DMS153 treated with DMSO at 0.1 percent for 48 hours (cell line): ENCODE data around the gene CLDN5.

ENCODE experiments used
- DNase-seq: peaks from one replicate; lab custom pipeline; 2025; ENCODE audit not compliant: unreplicated experiment; lab: John Stamatoyannopoulos, UW

The CLDN5 gene, protein sequence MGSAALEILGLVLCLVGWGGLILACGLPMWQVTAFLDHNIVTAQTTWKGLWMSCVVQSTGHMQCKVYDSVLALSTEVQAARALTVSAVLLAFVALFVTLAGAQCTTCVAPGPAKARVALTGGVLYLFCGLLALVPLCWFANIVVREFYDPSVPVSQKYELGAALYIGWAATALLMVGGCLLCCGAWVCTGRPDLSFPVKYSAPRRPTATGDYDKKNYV

DNA sequence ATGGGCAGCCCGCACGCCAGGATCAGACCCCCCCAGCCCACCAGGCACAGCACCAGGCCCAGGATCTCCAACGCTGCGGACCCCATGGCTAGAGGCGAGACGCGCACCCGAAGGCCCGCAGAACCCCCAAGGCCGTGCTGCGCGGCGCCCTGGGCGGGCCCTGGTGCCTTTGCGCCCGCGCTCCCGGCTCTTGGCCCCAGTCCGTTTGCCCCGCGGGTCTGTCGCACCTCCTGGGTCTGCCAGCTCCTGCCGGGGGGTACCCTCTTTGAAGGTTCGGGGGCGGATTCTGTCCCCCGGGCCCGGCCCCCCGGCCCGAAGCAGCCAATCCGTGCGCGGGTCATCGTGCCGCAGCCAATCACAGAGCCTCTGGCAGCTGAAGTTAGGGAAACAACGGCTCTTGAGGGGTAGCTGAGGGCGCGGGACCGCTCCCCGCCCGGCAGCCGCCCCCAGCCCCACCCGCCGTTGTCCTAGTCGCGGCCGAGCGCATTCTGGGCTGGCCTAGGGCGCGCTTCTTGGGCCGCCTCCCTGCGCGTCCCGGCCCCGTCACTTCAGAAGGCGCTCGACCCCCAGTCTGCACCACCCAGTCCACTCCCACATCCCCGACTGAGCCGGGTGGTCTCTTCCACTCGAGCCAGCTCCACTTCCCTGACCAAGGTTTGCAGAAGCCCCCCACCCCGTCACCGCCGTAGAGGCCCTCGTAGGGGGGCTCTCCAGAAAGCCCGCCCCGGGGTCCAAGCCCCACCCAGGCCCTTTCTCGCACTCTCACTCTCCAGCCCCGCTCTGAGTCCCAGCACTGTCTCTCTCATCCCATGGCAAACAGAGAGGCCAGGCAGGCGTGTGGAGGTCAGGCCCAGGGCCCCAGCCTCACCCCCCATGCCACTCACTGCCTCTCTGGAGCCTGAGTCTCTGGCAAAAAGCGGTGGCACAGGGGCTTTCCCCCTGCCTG, at the start of gene CLDN5:
CLDN5 (minus strand) TSS at position 241 of the 946 bp plus-strand sequence; CDS start at position 86, 155 bp downstream.
- DNase-seq = no peak

DNA sequence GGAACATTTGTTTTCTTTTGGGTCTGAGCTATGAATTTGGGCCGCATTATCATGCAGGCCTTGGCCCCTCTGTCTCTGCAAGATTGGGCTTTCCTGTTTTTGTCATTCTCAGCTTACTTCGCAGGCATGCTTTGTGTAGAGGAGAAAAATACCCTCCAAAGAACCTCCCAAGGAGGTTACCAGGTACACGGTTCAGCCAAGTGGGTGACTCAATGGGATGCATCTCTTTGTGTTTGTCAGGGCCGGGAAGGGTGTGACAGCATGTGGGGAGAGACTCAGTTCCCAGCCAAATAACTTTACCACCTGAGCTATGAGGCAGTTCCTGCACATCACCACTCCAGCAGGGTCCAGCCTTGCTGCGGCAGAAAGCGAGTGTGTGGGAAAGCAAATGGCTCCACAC, 47.8 kb upstream of the CLDN5 start:
- no peak for DNase-seq

- DNase-seq = no peak
Observed at GRCh38 chr22:19571207-19571795, 47.1 kb upstream of the CLDN5 start.

- DNase-seq = no peak
Observed at GRCh38 chr22:19569976-19570375, 45.8 kb upstream of the CLDN5 start.

GRCh38 chr22:19569276-19569640, 45.0 kb upstream of the CLDN5 start:
- no peak for DNase-seq

DNA sequence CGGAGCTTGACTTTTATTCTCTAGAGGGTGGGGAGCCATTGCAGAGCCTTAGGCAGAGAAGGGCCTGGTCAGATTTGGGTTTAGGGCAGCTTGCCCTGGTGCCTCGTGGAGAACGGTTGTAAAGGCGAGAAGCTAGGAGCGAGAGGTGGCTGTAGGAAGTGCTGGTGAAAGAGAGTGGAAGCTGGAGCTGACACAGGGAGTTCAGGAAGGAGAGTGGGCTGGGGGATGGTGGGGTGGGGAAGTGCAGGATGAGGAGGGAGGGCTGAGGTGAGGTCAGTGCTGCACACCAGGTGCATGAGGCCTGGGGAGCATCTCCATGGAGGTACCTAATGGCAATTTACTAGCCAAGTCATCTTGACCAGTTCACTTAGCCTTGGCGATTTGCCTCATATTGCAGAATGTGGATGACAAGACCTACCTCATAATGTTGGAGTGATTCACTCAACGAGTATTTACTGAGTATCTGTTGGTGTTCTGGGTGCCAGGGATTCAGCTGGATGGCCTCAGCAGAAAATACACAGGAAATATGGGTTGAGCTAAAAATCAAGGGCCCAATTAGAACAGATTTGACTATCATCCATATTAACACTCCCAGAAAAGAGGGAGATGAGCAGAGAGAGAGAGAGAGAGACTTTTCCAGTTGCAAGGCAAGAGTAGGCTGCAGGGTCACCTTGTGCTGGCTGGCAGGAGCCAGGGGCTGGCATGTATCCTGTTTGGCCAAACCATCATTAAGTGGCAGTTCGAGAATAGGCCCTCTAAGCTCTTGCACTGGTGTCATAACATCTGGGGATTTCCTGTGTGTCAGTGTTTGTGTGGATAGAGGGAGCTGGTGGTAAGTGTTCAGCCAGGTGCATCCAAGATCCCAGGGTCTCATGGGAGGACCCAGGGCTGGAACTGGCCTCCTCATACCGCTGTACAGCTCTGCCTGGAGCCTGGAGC, 44.4 kb upstream of the CLDN5 start:
- DNase-seq = peak; percentile 35

DNA sequence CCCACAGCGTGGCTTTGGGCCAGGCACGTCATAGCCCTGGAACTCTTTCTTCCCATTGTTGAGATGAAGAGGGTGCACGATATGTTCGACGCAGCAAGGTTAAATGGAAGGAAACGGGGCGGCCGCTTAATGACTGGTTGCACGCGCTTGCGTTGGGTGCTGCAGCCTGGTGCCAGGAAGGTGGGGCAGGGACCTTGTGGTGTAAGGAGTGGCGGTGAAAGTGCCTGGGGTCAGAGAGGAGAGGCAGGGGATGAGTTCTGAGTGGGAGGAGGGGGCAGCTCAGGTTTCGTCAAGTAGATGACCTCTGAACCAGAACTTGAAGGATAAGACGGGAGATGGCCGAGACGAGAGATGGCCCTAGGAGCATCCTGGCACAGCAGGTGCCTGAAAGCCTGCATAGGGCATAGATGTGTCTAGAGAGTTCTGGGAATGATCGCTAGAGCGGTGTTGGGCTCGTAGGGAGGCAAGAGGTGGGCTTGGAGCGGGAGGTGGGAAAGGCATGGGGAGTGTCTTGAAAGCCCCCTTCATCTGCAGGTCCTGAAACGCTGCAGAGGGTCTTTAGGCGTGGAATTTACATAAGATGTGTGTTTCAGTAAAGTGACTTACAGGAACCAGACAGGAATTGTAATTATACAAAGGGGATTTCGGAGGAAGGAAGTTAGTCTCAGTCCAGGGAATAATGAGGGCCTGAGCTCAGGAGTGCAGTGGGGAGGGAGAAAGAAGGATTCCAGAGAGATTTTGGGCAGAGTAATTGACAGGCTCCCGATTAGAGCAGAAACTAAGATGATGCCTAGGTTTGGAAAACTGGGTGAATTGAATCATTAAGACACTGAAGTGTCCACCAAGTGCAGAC, 43.2 kb upstream of the CLDN5 start:
- DNase-seq = no peak

GRCh38 chr22:19566279-19567156, 42.3 kb upstream of the CLDN5 start:
- DNase-seq = peak; percentile 7

GRCh38 chr22:19565382-19566278, 41.4 kb upstream of the CLDN5 start:
- peak; percentile 31 for DNase-seq

DNA sequence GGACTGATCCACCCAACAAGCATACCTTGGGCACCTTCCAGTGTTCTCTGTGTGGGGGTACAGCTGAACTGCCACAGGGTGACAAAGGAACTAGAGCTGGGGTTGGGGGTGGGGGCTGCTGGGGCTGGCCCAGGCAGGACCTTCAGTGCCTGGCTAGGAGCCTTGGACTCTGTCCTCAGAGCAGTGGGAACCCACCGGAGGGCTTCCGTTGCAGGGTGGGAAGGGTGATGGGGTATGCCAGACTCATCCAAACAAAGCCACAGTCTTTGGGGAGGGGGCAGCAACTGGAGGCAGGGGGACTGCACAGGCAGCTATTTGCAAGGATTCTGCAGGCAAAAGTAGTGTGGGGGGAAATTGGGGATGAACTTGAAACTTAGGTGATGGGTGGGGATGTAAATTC, 35.7 kb upstream of the CLDN5 start:
- DNase-seq = no peak

- DNase-seq = no peak
Observed at GRCh38 chr22:19559324-19559811, 35.2 kb upstream of the CLDN5 start.

DNA sequence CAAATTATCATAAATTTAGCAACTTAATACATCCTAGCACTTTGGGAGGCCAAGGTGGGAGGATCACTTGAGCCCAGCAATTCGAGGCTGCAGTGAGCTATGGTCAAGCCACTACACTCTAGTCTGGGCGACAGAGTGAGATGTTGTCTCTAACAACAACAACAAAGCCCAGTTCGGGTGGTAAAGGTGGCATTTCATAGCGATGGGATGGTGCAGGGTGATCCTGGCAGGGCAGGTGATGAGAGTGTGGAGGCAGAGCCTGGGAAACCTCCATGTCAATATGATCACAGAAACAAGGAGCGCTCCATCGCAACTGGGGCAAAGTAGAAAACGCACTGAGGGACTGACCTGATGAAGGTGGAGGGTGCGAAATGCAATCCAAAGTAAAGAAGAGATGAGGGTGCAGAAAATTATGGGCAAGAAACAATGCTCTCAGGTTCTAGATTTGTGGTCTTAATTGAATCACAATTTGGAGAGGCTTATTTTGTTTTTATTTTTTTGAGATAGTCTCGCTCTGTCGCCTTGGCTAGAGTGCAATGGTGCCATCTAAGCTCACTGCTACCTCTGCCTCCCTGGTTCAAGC, 32.8 kb upstream of the CLDN5 start:
- no peak for DNase-seq

DNA sequence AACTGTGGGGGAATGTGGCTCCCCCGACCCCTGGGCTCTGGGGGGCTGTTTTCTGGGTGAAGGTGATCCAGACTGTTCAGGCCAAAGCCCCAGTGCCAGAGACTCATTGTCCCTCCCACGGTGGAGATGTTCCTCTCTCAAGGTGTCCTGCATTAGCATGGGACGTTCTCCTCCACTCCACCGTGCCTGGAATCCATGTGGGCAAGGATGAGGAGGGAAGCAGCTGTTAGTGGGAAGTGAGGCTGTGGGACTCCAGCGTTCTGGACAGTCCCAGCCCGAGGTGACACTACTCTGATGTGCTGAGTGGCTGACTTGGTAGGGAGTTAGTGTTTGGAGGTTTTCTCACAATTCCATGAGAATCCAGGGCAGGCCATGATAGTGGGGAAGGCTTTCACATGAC, 31.4 kb upstream of the CLDN5 start:
- DNase-seq = no peak

- no peak for DNase-seq
Observed at GRCh38 chr22:19554834-19555404, 30.7 kb upstream of the CLDN5 start.

DNA sequence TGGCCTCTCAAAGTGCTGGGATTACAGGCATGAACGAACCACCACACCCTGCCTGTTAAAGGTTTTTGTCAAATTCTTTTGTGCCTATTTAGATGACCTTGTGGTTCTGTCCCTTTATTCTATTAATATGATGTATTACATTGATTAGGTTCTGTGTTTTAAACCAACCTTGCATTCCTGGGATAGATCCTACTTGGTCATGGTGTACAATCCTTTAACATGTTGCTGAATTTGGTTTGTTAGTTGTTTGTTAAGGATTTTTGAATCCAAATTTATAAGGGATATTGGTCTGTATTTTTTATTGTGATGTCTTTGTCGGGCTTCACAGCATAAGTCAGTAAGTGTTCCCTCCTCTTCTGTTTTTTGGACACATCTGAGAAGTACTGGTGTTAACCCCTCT, 29.0 kb upstream of the CLDN5 start:
- no peak for DNase-seq

DNA sequence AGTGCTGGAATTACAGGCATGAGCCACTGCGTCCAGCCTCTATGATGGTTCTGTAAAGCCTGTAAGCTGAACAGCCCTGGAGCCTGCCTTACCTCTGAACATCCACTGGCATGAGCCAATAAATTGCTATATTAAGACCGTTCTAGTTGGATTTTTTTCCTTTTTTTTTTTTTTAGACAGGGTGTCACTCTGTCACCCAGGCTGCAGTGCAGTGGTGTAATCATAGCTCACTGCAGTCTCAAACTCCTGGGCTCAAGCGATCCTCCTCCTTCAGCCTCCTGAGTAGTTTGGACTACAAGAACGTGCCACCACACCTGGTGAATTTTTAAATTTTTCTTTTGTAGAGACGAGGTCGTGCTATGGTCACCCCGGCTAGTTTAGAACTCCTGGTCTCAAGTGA, 26.2 kb upstream of the CLDN5 start:
- no peak for DNase-seq

DNA sequence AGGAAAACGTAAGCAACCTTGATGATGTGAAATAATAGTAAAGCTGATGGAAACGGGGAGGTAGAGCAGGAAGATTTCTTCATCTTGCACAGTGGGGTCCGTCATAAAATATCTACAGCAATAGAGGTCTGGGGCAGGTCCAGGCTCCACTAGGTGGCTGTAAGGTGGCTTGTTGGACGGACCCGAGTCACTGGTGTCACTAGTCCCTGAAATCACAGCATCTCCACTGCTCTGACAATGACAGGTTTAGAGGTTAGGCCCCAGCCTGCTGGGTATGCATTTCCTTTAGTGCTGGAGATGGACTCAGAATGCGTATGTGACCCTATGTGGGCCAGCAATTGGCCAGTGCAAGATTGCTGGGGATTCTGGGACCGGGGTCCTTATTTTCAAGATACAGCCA, 25.2 kb upstream of the CLDN5 start:
- no peak for DNase-seq
